ENCODE data around the gene CRYBG2.
"Not testable (repeated sequence)": the region's sequence is repeated elsewhere in the genome, so short reads cannot be mapped to it uniquely, and the experiment has no call there.

Gene CRYBG2

DNA sequence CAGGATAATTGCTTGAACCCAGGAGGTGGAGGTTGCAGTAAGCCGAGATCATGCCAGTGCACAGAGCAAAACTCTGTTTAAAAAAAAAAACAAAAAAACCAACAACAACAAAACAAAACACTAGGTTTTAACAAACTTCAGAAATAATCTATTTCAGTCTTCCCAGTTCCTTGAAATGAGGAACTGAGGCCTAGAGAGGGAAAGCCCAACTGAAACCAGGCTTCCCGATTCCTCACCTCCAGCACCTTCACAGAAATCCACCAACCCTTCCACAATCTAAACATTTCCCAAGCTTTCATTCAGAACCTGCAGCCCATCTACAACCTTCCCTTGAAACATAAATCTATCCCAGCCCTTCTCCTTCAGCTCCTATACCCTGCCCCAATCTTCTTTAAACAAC, 36.8 kb downstream of the CRYBG2 start:
- DNase-seq: no peak

DNA sequence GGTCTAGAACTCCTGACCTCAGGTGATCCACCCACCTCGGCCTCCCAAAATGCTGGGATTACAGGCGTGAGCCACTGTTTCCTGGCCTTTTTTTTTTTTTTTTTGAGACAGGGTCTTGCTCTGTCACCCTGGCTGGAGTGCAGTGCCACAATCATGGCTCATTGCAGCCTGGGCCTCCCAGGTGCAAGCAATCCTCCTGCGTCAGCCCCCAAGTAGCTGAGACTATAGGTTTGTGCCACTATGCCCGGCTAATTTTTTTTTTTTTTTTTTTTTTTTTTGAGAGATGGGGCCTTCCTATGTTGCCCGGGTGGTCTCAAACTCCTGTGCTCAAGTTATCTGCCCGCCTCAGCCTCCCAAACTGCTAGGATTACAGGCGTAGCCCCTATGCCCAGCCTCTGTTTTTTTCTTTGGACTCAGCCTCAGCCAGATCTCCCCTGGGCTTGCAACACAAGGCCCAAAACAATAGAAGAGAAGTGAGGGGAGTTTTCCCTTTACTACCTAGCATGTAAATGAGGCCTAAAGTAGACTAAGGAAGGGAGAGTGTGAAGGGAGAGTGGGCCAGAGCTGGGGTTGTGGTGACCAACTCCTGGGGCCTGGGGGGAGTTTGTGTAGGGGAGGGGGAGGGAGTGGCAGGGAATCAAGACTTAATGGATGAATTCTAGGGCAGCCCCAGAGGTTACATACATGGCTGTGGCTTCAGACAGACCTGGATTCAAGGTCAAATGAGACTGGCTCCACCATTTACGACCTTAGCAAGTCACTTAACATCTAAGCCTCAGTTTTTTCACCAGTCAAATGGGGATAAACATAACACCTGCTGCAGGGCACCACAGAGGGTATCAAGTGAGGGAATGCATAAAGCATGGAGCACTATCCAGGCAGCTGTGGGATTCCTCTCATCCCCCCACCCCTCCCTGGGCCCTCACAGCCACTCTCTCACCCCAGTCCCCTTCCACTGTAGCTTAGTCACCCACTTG, 37.8 kb downstream of the CRYBG2 start:
- no peak for DNase-seq

DNA sequence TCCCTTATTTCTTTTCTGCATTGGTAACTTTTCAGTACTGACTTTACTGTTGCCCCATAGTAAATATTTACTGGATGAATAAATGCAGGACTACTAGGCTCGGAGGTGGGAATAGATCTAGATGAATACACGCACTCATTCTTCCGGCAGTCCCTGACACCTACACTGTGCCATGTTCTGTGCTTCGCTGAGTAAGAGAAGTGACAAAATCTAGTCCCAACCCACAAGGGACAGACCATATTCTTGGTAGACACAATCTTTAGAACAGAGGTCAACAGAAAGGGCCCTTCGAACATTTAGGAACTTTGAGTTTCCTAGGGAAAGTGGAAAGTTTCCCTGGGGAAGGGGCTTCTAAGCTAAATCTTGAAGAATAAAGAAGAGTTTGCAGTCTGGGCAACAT, 39.4 kb downstream of the CRYBG2 start:
- DNase-seq: no peak

DNA sequence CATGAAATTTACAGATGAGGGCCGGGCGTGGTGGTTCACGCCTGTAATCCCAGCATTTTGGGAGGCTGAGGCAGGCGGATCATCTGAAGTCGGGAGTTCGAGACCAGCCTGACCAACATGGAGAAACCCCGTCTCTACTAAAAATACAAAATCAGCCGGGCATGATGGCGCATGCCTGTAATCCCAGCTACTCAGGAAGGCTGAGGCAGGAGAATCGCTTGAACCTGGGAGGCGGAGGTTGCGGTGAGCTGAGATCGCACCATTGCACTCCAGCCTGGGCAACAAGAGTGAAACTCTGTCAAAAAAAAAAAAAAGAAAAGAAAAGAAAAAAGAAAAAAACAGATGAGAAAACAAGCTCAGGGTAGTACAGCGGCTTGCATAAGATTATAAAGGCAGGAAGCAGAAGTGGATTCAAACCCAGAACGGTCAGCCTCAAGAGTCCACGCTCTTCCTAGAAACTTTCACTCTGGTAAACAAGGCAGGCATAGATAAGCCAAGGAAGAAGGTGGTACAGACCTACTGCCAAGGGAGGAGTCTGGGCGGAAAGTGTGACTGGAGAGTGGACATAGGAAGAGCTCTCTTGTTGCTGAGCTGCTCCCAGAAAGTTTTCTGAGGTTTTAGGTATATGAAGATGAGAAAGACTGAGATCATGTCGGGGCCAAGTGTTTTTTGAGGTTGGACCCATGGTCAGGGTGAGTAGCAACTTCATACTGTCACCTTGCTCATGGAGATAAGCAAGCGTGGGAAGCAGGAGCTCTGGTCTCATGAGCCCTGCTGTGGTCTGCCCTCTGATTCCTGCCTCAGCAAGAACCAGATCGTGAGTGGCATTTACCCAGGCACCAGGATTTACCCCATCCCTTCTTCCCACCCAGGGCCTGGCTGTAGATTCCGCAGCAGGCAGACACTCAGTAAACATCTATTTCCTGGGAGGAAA, 45.7 kb downstream of the CRYBG2 start:
- not testable (repeated sequence) for DNase-seq

DNA sequence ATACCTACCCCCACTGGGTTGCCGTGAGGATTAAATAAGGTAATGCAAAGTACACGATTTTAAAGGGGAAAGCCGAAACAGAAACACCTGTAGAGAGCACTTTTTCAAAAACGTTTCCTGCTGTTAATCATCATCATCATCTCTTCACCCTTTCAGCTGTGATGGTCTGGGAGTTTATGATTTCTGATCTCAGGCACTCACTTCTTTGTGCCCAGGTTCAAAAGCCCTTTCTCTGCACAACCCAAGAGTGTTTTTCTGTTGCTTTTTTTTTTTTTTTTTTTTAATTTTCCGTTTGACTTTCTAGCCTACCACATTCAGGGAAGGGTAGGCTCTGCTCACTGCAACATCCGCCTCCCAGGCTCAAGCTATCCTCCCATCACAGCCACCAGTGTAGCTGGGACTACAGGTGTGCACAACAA, 46.6 kb downstream of the CRYBG2 start:
- no peak for DNase-seq

DNA sequence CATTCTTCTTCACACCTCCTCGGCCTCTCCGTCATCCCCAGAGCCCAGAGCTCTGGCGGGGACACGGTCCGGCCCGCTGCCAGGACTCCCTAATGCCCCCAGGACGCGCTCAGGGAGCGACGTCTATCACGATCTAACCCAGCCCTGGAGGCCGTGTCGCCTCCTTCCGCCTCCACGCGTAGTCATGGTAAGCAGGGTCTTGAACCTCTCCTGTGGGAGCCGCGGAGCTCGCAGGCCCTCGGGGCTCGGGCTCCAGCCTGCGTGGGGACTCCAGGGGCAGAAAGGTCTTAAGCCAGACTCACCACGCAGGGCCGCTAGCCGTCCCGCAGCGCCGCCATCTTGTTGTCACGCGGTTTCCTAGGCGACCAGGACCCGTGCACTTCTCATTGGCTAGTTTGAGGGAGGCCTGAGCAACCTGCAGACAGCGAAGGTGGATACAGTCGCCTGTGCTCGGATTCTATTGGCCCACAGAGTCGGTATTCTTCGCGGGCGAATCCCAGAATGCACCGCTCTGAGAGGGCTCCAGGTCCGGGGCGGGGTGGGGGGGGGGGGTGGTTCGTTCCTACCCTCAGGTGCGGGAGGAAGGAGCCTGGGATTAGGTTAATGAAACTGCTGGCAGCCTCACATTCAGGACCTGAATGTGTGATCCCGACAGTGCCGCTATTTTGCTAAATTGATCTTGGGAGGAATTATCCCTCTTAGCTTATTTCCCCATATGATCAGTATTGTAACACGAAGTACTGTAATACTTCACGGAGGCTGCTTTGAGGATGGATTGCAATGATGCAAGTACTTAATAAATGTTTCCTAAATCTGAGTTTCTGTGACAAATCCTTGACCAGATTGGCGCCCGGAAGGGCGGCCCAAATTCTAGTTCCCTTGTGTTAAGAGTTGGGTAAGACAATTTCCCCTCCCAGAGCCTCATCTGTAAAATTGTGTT, 47.4 kb downstream of the CRYBG2 start, which contains the start of gene UBXN11:
TSS of gene UBXN11 (minus strand) at position 347 of the 940 bp plus-strand sequence. CDS start 3,753 bp downstream, outside the sequence.
- DNase-seq: peak; percentile 98

DNA sequence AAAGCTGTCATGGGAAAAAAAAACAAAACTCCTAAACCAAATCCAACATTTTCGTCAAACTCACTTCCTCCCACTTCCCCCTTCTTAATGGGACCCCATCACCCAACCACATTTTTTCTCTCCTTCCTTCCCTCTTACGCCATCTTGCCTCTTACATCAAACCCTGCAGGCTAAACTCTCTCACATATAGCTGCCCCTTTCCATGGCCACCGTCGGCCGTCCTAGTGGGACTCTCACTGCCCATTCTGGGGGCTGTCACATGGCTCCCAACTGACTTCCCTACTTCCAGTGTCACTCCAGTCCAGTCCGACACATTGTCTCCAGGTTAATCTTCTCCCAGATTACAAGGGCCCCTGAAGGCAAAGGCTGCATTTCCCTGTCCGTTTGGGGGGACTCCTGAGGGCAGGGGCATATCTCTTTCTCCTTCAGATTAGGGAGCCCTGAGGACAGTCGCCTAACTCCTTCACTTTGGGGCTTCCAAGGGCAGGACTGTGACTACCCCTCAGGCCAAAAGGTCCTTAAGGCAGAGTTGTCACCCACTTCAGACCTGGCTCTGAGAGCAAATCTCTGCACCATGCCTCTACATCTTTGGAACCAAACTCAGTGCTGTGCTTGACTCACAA, 48.2 kb downstream of the CRYBG2 start:
- DNase-seq: no peak

DNA sequence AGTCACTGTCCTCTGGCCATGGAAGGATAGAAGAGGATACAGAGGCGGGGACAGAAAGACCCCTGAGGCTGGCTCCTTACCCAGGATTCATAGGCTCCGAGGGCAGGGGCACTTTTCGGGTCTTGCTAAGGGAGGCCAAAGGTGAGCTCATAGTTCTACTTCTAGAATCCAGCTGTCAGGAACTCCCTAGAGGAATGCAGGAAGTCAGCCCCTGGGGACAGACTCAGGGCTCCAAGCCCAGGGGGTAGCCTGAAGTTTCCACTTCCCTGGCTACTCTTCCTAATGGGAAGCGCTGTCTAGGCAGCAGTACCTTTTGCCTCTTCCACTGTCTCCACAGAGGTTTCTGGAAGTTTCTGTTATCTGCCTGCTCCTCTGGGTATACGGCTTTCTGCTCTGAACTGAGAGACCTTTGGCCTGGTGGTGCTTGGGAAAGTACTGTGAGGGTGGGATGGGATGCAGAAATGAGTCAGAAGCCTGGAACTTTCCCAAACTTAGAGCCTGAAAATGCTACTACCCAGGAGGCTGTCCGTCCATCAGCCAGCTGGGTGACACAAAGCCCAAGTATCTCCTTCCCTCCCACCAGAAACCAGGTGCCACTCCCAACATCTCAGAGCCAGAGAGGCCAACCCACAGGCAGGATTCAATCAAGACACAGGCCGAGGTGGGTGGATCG, 51.1 kb downstream of the CRYBG2 start:
- DNase-seq: no peak

DNA sequence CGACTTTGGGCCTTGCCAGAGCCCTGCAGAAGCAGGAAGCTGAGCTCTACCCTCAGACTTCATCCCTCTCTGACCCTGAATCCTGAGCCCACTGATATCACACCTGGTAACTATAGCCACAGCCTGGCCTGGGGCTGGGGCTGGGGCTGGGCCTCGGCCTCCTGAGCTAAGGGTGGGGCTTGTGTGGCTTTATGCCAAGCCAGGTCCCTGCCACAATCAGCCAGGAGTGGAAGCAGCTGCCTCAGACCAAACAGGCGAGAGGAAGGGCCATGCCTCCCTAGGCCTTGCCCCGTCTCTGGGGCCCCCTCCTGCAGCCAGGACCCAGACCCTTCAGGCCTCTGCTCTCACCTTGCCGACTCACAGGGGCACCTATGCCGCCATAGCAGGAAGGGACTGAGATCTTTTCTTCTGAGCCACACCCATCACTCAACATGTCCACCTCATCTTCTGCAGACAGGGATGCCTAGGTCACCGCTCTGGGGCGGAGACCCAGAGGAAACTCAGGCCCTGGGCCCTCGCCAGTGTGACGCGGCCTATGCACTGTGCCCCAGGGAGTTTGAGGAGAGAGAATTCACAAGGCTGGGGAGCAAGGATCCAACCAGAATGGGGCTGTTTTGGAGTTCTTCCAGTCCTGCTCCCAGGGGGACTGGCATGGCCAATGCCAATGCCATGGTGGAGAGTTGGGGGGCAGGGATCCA, 53.2 kb downstream of the CRYBG2 start:
- peak; percentile 64 for DNase-seq

DNA sequence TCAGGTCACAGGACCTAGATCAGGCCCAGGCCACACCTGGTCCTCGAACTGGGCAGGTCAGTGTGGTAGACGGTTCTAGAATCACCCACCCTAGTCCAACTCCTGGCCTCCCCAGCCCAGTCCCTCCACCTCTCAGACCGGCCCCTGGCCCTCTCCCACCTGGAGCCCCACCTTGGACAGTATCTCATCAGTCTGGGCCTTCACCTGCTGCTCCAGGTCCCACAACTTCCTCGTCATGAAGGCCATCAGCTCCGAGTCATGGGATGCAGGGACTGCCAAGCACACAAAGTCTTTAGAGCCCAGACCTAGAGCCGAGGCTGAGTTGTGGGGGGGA, 56.2 kb downstream of the CRYBG2 start:
- DNase-seq: no peak

DNA sequence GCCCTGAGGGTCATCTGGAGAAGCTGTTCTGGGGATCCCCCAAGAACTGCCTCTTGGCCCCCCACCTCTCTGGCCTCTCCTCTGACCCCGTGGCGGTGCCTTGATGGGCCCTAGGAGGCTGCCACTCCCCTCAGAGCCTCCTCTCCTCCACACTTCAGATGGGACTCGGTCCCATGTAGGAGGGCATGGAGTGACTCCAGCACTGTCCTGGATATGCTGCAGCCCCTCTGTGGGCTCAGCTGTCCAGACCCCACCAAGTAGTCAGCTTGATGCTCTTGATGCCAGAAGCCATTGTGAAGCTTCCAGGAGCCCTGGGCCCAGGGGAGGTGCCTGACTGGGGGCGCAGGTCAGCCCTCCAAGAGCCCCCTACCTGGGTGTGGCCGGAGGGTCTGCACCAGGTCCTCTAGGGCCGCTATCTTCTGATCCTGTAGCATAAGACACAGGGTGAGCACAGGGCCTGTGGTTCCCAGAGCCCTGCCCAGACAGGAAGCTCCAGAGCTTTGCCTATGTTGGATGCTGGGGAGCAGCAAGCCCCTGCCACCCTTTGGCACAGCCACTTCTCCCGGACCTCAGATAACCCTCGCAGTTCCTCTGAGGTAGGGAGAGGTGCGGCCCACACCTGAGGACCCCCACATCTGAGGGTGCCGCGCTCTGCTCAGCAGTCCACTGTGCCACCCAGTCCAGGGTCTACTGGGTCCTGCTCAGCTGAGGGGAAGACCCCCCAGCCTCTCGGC, 56.7 kb downstream of the CRYBG2 start:
- no peak for DNase-seq

DNA sequence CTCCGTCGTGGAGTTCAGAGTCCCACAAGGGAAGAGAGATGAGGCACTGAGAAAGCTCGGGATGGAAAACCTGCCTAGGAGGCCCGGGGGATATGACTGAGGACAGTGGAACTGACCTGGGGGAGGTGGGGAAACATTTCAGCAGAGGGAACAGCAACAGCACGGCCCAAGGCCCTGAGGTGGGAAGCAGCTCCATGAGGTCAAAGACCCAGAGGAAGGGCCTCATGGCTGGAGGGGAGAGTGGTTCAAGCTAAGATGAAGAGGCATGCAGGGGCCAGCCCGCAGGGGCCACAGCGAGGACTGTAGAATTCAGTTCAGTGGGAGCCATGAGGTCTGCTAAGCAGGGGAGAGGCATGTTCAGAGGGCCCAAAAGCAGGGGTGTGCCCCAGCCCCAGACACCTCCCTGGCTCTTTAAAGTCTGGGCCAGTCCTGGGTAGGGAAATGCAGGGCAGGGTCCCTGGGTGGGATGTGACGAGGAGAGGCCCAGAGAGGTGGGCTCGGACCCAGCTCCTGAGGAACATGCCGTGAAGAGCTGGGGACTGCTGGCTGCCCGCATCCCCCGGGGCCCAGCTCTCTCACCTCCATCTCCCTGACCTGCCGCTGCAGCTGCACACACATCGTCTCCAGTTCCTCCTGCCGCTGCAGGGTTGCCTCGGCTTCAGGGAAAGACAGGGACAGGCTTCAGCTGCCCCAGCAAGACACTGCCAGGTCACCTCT, 57.4 kb downstream of the CRYBG2 start:
- DNase-seq: no peak

DNA sequence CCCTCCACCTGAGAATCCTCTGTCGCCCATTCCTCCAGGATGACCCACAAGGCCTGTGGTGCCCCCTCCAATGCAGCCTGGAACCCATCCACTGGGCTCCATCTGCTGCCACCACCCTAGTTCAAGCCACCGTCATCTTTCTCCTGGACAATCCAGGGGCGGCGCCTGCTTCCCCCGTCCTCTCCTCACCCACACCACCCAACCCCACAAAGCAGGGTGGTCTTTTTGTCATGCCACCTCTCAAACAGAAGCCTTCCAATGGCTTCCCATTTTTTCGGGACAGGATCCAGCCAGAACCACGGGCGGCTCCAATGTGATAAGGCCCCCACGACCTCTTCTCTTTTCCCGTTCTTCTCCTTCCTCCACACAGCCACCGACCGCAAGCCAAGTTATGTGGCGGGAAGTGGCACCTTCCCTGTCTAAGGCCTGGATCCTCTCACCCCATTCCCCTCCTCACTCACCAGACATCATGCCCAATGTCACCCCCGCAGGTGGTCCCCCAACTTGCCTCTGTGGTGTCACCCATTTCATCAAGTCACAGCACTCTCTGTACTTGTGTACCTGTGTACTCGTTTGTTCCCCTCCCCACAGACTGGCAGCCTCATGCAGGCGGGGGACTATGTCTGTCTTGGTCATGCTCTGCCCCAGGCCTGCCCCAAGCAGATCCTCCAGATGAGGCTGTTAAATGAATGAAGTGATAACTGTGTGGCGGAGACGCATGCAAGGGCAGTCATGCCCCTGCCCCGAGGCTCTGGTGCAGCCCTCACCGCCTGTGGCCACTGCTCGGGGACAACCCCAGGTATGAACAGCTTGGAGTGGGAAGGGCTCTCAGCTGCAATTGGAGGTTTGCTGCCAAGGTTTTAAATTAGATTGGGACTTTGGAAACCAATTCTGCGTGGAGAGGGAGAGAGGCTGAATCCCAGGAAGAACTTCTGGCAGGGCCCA, 58.5 kb downstream of the CRYBG2 start:
- DNase-seq: no peak

DNA sequence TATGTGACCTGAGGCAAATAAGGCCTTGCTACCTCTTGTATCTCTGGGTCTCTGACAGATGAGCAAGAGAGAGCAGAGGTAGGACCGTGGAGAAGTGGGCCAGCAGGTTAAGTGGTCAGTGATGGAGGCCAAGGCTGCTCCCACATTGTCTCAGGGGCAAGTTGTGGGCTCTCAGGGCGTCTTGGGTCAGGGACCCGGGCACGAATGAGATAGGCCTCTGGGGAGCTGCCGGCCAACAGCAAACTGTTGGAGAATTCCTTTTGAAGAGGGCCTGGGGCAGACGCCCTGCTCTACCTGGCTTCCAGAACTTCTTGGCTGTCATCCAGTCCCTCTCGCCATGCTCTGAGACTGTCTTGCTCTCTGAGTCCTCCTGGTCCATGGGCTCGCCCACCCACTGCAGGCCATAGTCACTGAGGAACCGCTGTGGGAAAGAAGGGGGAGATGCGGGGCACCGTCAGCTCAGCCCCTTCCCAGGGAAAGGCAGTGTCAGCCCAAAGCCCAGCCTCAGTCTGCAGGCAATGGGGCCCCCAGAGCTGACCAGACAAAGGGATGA, 59.9 kb downstream of the CRYBG2 start:
- DNase-seq: no peak

DNA sequence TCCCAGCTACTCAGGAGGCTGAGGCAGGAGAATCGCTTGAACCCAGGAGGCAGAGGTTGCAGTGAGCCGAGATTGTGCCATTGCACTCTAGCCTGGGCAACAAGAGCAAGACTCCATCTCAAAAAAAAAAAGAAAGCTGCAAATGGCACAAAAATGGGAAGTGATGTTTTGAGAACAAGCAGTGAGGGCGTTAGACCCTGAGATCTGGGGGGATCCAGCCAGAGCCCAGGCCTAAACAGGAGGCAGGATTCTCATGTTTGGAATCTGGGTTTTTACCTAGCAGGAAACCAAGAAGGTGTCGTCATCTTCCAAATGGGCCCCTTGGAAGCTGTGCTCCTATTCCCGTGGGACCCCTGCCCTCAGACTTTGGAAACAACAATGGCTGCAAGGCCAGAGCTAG, 61.2 kb downstream of the CRYBG2 start:
- not testable (repeated sequence) for DNase-seq

DNA sequence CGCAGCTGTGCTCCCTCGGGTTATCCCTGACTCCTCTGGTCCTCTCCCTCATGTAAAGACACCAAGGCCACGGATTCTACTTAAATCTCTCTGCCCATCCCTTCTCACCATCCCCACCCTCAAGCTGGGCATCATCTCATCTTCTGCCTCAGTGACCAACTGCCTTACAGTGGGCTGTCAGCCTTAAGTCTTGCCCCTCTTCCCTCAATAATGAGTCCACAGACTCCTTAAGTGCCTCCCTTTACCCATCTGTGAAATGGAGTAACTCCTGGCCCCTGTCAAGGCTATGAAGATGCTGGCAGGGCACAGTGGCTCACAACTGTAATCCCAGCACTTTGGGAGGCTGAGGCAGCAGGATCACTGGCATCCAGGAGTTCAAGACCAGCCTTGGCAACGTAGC, 62.0 kb downstream of the CRYBG2 start:
- DNase-seq: no peak

DNA sequence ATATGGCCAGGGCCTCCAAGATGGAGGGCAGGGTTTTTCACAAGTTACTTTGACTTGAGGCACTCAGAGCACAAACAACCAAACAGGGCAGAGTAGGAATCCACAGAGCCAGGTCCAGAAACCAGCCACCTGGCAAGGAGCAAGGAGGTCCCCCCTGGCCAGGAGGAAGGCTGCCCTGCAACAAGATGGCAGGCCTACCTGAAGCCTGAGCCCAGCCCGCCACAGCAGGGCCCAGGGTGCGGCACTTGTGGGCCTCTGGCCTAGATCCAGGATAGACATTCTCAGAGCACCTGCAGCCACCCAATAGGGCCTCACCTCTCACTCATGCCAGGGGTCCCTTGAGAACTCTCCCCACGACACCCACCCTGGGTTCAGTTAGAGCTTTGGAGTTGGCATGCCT, 62.5 kb downstream of the CRYBG2 start:
- no peak for DNase-seq

DNA sequence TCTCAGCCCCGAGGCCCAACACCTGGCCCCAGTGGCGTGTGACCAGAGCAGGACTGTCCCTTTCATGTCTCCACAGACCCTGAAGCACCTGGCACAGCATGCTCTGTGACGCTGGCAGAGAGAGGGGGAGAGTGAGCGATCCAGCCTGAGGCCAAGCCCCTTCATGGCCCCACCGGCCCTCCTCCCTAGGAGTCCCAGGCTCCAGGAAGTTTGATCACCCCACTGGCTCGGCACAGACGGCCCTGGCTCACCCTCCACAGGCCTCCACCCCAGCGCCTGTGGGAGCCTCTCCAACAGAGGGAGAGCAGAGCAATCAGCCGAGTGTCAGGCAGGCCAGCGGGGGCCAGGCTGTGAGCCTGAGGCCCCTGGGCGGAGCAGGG, 63.1 kb downstream of the CRYBG2 start:
- peak; percentile 28 for DNase-seq

All from DMS79 treated with DMSO at 0.1 percent for 48 hours (cell line).